HG03432 (cell line): ENCODE results near the gene MED20.
"Not testable (repeated sequence)": the region's sequence is repeated elsewhere in the genome, so short reads cannot be mapped to it uniquely, and the experiment has no call there.

ENCODE experiments used
- ATAC-seq: cut with Tn5 transposase; IDR thresholded peaks from one replicate; pipeline ENCODE4 v1.9.1; 2021; ENCODE audit warnings: mild to moderate bottlenecking, moderate library complexity; ENCODE audit not compliant: unreplicated experiment

Gene MED20, protein sequence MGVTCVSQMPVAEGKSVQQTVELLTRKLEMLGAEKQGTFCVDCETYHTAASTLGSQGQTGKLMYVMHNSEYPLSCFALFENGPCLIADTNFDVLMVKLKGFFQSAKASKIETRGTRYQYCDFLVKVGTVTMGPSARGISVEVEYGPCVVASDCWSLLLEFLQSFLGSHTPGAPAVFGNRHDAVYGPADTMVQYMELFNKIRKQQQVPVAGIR

DNA sequence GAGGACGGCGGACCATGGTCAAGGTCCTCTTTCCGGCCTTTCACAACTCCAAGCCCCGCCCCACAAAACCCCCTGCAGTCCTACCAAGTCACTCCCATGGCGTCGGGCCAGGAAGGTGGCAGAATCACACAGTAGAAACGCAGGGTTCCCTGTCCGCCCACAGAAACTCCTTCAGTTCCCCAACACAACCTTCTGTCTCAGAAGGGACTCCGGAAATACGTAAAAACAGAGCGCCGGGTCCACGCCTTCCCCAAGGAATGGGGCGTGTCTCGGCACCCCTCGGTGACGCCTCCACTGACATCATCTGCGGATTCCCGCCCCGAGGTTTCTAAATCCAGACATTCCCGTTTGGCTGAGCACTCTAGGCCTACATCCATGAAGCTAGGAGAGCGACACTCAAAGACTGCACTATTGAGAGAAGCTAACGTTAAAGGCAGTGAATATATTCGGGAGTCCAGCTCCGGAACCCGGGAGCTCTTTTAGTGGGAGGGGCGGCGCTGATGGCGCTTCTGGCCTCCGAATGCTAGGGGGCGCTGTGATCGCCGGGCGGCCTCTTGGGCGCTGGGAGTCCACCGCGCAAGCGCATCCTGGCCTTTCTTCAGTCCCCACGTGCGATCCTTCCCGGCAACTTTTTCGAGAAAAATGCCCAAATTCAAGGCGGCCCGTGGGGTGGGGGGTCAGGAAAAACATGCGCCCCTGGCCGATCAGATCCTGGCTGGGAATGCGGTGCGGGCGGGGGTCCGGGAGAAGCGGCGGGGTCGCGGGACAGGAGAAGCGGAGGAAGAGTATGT is at the start of gene MED20, which contains the start of gene BYSL:
TSS of gene MED20 (minus strand) at position 219 of the 791 bp plus-strand sequence. CDS start at position 98, 121 bp downstream.
TSS of gene BYSL (plus strand) at position 579 of the 791 bp plus-strand sequence. CDS start at position 643, 64 bp downstream.
- ATAC-seq, result peak; percentile 88

DNA sequence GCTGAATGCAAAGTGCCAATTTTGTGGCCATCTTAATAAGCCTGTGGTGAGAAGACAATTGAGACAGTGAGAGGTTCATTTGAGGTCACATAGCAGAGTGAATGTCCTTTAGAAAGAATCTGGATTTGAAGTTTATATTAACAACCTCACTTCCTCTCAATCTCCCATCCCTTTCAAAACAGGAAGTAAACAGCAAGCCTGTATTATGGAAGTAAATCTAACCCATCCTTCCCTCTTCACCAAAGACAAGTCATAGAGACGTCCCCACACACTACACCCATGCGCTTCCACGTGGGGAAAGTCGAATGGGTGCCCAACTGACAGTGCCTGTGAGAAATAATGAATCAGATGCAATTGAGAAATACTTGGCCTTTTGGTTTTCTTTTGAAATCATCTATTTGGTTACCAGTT is 49.5 kb upstream of the MED20 start:
- ATAC-seq, result no peak

DNA sequence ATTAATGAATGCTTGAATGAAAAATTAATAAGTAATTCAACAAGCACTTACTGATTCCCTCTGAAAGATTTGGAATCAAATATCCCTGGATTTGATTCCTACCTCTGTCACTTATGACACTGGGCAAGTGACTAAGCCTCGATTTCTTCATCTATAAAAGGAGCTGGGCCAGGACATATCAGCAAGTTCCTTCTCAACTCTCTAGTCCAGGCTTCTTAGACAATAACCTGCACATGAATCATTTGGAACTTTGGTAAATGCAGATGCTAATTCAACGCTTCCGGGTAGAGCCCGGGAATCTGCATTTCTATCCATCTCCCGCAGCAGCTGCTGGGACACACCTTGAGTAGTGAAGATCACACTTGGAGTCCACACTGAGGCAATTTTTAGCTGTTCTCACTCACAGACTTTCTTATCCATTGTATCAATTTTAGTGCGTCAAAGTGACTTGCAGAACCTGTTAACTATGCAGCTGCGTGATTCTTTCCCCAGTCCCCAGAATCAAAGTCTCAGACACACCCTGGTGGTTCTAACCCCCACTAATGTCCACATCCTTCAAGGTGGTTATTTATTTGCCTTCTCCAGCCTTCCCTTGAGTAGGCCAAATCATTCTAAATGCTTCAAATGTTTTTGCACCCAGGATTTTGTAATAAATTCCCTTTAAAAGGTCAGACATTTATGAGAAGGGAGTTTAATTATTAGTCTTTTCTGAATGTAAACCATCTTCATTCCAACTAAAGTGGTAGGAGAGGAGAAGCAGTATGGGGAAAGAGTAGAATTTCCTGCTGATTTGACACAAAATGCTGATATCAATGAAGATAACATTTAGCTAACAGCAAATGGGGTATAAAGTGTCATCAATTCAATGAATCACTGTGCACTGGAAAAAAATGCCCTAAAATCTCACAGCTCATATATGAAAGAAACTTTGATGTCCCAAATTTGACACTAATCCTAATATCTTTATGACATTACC is 46.7 kb upstream of the MED20 start:
- no peak for ATAC-seq

DNA sequence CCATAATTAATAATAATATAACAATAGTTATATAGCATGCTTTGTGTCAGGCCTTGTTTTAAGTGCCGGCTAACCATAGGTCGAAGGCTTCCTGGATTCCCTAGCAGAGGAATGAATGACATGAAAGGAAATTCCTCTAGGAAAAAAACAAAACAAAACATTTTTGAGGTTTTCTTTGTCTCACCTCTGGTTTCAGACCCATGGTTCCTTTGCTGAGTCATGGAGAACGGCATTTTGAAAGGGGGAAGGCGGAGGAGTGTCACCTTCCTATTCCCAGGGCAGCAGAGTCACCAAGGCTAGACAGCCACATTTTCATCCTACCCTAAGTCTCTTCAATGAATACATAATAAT is 46.0 kb upstream of the MED20 start:
- ATAC-seq, result no peak

DNA sequence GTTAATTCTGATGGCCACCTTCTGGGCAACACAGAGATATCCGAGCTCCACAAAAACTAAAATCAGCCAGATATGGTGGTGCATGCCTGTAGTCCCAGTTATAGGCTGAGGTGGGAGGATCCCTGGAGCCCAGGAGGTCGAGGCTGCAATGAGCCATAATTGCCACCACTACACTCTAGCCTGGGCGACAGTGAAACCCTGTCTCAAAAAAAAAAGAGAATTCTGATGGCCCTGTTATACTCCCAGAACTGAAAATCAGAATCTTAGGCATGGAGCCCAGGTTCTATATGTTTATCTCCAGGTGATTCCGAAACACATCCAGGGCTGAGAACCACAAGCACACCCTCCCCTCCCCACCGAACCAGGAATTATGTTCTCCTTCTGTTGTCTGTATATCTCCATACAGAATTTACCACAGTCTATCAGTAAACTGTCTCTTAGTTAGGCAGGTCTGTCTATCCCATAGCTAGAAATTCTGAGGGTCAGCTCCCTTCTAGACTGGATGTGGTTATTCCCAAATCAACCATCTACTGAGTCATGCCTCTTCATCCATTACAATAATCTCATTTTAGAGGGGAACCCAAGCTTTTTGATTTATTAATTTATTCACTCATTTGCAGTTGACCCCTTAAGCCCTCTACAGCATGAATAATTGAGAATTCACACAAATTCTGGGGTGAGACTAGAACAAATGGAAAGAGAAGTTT is 45.4 kb upstream of the MED20 start:
- no peak for ATAC-seq

DNA sequence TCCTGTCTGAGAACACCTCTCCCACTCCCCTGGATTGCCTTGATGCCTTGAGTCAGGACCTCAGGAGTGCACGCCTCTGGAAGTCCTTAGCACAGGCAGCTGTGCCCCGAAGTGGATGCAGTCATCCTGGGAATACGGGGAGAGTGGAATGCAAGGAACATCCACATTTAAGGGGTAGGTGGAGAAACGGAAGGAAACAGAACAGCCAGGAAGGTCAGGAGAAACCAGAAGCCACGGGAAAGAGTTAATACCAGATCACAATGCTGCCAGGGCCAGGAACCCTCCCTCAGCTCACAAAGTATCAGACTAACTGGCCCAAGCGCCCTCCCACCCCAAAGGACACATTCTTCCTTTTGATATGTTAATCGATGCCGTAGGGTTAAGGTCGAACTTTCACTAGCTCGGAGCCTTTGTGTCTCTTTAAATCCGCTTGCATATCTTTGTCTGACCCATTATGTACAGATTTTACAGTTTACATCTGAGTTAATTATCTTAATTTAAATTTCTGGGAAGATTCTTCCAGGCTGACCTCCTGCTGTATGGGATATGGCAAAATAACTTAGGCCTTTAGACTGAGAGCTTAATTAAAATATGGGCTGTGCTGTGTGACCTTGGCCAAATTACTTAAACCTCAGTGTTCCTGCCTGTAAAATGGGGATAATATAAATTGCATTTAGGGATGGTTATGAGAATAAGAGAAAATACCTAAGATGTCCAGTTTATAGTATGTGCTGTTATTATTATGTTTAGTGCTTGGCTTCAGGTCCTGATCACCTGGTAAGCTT is 44.7 kb upstream of the MED20 start:
- no peak for ATAC-seq

DNA sequence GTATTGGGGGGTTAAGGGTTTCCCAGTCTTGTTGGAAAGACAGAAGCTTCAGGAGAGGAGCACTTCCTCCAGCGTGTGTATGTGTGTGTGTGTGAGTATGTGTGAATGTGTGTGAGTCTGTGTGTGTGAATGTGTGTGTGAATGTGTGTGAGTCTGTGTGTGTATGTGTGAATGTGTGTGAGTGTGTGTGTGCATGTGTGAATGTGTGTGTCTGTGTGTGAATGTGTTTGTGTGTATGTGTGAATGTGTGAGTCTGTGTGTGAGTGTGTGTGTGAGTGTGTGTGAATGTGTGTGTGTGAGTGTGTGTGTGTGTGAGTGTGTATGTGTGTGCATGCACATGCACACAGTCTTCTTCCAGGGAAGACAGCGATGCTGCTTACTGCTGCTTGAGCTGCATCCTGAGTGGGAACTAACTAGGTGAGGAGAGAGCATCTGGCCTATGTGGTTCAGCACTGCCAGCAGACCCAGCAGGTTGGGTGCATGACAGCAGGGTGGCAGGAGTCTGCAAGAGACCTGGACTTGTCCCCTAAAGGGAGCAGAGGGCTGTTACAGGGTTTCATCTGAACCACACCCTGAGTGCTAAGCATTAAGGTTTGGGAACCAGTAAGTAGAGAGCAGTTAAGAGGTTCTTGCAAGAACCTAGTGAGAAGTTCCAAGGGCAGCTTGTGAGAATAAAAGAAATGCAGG is 43.4 kb upstream of the MED20 start:
- no peak for ATAC-seq

DNA sequence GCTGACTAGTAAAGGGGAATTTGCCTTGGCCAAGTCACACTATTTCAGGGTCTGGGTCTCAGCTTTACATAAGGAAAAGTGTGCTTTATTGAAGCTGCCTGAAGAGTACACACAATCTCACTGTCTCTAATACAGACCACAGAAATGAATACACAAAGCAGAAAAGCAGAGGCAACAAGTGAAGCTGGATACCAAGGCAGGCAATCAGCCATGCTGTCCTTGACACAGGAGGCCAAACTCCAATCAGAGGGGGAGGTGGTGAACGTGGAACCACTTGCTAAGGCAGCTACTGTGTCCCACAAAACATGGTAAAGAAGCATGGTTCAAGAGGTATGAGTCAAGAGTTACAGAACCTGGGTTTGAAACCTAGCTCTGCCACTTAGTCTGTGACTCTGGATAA is 42.4 kb upstream of the MED20 start:
- no peak for ATAC-seq

DNA sequence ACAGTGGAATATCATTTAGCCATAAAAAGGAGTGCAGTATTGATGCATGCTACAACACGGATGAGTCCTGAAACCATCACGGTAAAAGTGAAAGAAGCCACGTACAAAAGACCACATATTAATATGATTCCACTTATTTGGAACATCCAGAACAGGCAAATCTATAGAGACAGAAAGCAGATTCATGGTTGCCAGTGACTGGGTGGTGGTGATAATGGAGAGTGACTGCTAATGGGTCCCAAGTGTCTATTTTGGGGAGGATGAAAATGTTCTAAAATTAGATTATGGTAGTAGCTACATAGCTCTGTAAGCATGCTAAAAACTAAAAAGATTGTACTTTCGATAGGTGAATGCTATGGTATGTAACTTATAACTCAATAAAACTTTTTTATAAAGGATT is 39.1 kb upstream of the MED20 start:
- no peak for ATAC-seq

DNA sequence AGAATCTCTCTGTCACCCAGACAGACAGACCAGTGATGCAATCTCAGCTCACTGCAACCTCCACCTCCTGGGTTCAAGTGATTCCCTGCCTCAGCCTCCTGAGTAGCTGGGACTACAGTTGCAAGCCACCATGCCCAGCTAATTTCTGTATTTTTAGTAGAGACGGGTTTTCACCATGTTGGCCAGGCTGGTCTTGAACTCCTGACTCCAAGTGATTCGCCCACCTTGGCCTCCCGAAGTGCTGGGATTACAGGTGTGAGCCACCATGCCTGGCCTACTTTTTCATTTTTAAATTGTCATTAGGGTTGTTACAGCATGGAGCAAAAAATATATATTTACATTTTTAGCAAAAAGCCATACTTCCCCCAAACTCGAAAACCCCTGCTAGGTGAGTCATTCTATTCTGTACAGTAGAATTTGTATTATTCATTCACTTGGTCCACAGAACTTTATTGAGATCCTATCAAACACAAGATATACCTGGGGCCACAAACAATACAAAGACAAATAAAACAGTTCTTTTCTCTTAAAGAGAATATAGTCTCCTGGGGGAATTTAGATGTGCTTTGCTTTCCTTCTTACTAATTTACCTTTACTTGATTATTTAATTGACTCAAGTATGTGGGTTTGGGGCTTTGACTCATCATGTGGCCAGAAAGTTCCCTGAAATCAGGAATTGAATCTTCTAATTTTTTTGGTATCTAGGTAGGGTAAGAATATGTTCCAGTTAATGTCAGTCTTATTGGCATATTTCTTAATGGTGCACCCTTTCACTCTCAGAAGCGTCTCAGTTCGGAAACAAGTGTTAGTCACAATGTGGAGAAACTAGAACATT is 37.3 kb upstream of the MED20 start:
- ATAC-seq, result no peak

DNA sequence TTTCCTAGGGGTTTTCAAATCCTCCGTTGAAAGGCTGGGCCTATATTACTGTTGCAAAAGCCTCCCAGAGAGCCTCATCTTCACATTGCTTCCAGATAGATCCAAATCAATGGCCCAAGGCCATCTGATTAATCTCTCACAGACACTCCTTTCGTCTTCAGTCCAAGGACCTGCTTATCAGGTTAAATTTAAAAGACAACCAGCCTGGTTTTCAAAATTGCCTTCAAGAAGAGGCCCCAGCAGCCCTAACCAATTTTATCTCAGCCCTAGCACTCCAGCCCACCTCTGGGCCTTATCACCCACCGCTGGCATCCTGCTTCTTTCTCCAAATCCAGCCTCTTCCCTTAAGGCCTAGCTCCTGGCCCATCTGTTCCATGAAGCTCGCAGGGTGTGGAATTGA is 36.2 kb upstream of the MED20 start:
- no peak for ATAC-seq

DNA sequence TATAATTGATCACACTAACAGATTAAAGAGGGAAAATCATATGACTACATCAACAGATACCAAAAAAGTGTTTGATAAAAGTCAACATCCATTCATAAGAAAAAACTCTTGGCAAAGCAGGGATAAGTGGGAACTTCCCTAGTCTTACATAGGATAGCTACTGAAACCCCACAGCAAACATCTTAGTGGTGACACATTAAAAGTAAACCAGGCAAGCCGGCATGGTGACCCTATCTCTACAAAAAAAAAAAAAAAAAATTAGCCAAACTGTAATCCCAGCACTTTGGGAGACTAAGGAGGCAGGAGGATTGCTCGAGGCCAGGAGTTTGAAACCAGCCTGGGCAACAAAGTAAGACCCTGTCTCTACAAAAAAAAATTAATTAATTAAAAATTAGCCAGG is 34.5 kb upstream of the MED20 start:
- ATAC-seq, result no peak

DNA sequence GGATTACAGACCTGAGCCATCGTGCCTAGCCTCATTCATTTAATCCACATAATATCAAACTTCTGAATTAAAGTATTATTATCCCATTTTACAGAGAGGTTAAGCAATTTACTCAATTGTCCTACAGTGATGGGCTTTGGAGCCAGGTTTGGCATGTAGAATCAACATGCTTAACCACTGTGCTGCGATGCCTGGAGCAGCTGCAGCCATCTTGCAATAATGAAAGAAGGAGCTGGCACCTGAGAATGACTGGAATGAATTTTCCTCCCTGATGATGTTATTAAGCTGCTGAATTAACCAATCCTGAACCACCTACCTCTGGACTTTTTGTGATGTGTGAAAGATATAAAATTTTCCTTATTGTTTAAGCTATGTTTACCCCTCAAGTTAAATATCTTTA is 33.7 kb upstream of the MED20 start:
- no peak for ATAC-seq

DNA sequence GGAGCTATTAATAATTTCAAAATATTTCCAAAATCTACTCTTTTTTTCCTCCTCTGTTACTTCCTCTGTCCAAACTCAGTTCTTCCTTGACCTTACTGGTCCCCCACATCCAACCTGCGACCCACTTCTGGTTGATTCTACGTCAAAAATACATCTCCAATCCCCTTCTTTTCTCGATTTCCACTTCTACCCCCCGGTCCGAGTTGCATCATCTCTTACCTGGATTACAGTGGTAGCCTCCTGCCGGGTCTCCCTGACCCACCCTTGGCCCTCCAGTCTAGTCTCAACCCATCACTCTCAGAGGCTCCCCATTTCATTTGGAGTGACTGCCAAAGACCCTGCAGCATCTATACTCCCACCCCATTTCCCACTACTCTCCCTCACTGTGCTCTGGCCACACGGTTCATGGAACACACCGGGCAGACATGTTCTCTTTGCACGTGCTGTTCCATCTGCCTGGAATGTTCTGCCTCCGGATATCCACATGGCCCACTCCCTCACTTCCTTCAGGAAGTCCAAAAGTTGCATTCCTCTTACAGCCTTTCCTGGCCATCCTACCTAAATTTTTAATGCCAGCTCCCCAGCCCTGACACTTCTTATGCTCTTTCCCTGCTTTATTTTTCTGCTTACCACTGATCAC is 26.8 kb upstream of the MED20 start:
- no peak for ATAC-seq

DNA sequence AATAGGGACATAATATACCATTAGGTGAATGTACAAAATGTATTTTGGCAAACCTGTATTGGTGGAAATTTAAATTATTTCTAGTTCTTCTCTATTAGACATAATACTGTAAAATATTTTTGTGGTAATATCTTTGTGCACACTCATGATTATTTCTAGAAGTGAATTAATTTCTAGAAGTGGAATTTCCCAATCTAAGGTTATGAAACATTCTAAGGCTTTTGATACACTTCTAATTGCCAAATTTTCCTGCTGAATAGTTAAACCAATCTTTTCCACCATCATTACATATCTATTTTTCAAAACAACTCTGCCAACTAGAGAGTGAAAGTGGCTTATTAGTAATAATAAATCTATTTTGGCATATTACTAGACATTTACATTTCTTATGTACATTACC is 22.5 kb upstream of the MED20 start:
- ATAC-seq, result no peak

DNA sequence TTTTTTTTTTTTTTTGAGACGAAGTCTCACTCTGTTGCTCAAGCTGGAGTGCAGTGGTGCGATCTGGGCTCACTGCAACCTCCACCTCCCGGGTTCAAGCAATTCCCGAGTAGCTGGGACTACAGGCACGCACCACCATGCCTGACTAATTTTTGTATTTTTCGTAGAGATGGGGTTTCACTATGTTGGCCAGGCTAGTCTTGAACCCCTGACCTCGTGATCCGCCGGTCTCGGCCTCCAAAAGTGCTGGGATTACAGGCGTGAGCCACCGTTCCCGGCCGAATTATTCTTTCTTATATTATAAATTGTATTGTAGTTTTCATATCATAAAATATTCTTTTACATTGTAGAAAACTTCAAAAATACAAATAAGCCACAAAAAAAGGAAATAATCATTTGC is 21.9 kb upstream of the MED20 start:
- ATAC-seq, result not testable (repeated sequence)

DNA sequence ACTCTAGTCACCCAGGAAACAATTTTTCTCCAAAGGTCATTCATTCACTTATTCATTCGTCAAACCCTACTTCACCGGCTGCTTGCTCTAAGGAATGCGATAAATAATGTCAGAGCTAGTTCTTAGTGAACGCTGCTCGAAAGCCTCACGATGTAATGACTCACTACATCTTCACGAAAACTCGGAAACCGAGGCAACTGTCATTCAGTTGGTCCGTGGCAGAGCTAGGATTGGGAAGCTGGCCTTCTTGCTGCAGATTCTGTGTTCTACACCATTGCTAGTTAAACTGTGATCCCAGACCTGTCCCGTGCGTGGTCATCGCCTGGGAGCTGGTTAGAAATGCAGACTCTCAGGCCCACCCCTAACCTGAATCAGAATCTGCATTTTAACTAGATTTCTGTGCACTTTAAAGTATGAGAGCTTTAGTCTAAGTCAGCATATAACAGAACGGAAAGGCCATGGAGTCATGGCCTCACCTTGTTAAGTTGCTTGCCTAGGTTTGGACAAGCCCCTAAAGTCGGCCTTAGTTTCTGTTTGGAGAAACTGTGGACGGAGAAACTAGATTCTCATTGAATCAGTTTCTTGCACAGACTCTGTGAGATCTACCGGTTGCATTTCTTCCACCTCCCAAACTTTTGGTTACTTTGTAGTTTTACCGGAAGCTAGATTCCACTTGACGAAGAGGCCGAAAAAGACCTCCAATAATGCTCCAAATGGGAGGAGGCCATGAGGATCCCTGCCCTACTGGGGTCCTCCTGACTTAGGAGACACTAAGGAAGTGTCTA is 21.3 kb upstream of the MED20 start:
- no peak for ATAC-seq
